ENCODE measurements around the gene MRGPRX3. TPM values are rescaled to one million over a fixed set of nuclear protein-coding genes. Genes with fewer than 3 reads are reported as not detected.

The MRGPRX3 gene
- not detected for polyA plus RNA-seq (2013, experiment 1 of 2)
- polyA plus RNA-seq (2013, experiment 2 of 2) = not detected

GRCh38 chr11:18132341-18132740 lies at the start of gene MRGPRX3:
MRGPRX3 (plus strand) TSS chr11:18132571; CDS start chr11:18137203, 4,632 bp downstream.
- Histone ChIP-seq H2BK5ac (ENCODE audit: low read length) (no peak within 1 kb of the TSS), H3K79me2 (ENCODE audit: control insufficient read depth, insufficient read depth, low read length) (no peaks in the 10 kb centered on the region), H3K18ac (ENCODE audit: low read length) (no peak within 1 kb of the TSS), H3K9ac (ENCODE audit: low read length) (no peak within 1 kb of the TSS), H3K36me3 (ENCODE audit: control insufficient read depth, insufficient read depth, low read length) (no peaks in the 10 kb centered on the region), H2AK5ac (ENCODE audit: low read length) (no peak within 1 kb of the TSS), H3K27ac (ENCODE audit: low read depth, low read length) (no peak within 1 kb of the TSS), H2BK120ac (ENCODE audit: low read depth, low read length) (no peak within 1 kb of the TSS), H3K4me3 (ENCODE audit: low read length) (no peak within 1 kb of the TSS), H3K27me3 (ENCODE audit: insufficient read depth, low read length, poor library complexity) (no peaks in the 10 kb centered on the region), H2BK15ac (replicated peaks; ENCODE audit: low read depth) (no peak within 1 kb of the TSS), H3K79me1 (ENCODE audit: low read length) (no peaks in the 10 kb centered on the region), H3K23ac (ENCODE audit: low read length) (no peak within 1 kb of the TSS), H3K4me1 (ENCODE audit: control insufficient read depth, low read depth, low read length) (no peaks in the 10 kb centered on the region), H3K56ac (ENCODE audit: low read length) (no peak within 1 kb of the TSS), H3K4me2 (ENCODE audit: low read length) (no peak within 1 kb of the TSS), H4K5ac (ENCODE audit: low read length) (no peak within 1 kb of the TSS), H3K4ac (ENCODE audit: low read depth, low read length) (no peak within 1 kb of the TSS), H4K8ac (ENCODE audit: low read depth, low read length) (no peak within 1 kb of the TSS)
- WGBS (ENCODE audit: extremely low coverage, insufficient coverage, low lambda C conversion rate) = no CpG with 5 or more reads among the region's 3 CpGs
- DNase-seq = no peak

GRCh38 chr11:18088366-18088765 lies 44.0 kb upstream of the MRGPRX3 start:
- no peak overlapping the region for H2BK5ac ChIP-seq (ENCODE audit: low read length)
- H3K4ac ChIP-seq (ENCODE audit: low read depth, low read length) = no peak overlapping the region
- H3K79me1 ChIP-seq (ENCODE audit: low read length) = no peaks in the 10 kb centered on the region
- H4K5ac ChIP-seq (ENCODE audit: low read length) = no peak overlapping the region
- no peak for DNase-seq
- H2BK120ac ChIP-seq (ENCODE audit: low read depth, low read length) = no peak overlapping the region
- H3K36me3 ChIP-seq (ENCODE audit: control insufficient read depth, insufficient read depth, low read length) = peaks cover 3% of the 10 kb centered on the region
- H3K27ac ChIP-seq (ENCODE audit: low read depth, low read length) = no peak overlapping the region
- H2AK5ac ChIP-seq (ENCODE audit: low read length) = no peak overlapping the region
- H3K27me3 ChIP-seq (ENCODE audit: insufficient read depth, low read length, poor library complexity) = no peaks in the 10 kb centered on the region
- no peak overlapping the region for H3K18ac ChIP-seq (ENCODE audit: low read length)
- H3K79me2 ChIP-seq (ENCODE audit: control insufficient read depth, insufficient read depth, low read length) = no peaks in the 10 kb centered on the region
- H3K23ac ChIP-seq (ENCODE audit: low read length) = no peak overlapping the region
- WGBS (ENCODE audit: extremely low coverage, insufficient coverage, low lambda C conversion rate) = no CpG with 5 or more reads among the region's 2 CpGs
- no peak overlapping the region for H3K56ac ChIP-seq (ENCODE audit: low read length)
- H3K4me2 ChIP-seq (ENCODE audit: low read length) = no peak overlapping the region
- no peak overlapping the region for H4K8ac ChIP-seq (ENCODE audit: low read depth, low read length)
- no peaks in the 10 kb centered on the region for H3K4me1 ChIP-seq (ENCODE audit: control insufficient read depth, low read depth, low read length)
- no peak overlapping the region for H2BK15ac ChIP-seq (replicated peaks; ENCODE audit: low read depth)
- no peak overlapping the region for H3K4me3 ChIP-seq (ENCODE audit: low read length)
- H3K9ac ChIP-seq (ENCODE audit: low read length) = no peak overlapping the region

DNA sequence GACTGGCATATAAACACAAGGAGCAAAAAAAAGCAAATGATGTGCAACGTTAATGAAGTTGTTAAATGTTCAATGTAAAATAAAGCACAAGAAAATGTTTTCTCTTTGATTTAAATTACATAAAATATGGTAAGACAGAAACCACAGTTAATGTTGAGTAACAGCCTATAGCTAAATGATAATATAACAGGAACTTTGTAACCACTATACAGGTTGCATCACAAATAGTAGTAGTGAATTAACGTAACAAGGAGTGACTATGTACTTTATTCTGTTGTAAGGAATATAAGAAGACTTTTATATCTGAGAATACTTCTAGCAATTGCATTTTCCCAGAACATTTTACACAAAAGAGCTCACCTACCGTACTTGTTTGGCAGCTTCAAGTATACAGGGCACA lies 43.4 kb upstream of the MRGPRX3 start:
- Histone ChIP-seq H2AK5ac (ENCODE audit: low read length) (no peak overlapping the region), H4K5ac (ENCODE audit: low read length) (no peak overlapping the region), H2BK120ac (ENCODE audit: low read depth, low read length) (no peak overlapping the region), H3K56ac (ENCODE audit: low read length) (no peak overlapping the region), H3K18ac (ENCODE audit: low read length) (no peak overlapping the region), H3K23ac (ENCODE audit: low read length) (no peak overlapping the region), H2BK5ac (ENCODE audit: low read length) (no peak overlapping the region), H3K79me1 (ENCODE audit: low read length) (no peaks in the 10 kb centered on the region), H3K27me3 (ENCODE audit: insufficient read depth, low read length, poor library complexity) (no peaks in the 10 kb centered on the region), H3K27ac (ENCODE audit: low read depth, low read length) (no peak overlapping the region), H3K9ac (ENCODE audit: low read length) (no peak overlapping the region), H3K79me2 (ENCODE audit: control insufficient read depth, insufficient read depth, low read length) (no peaks in the 10 kb centered on the region), H2BK15ac (replicated peaks; ENCODE audit: low read depth) (no peak overlapping the region), H3K4me2 (ENCODE audit: low read length) (no peak overlapping the region), H3K4me3 (ENCODE audit: low read length) (no peak overlapping the region), H4K8ac (ENCODE audit: low read depth, low read length) (no peak overlapping the region), H3K36me3 (ENCODE audit: control insufficient read depth, insufficient read depth, low read length) (peaks cover 3% of the 10 kb centered on the region), H3K4ac (ENCODE audit: low read depth, low read length) (no peak overlapping the region), H3K4me1 (ENCODE audit: control insufficient read depth, low read depth, low read length) (no peaks in the 10 kb centered on the region)
- no CpG with 5 or more reads among the region's 3 CpGs for WGBS (ENCODE audit: extremely low coverage, insufficient coverage, low lambda C conversion rate)
- DNase-seq = no peak

GRCh38 chr11:18091731-18092130 lies 40.6 kb upstream of the MRGPRX3 start:
- Histone ChIP-seq H3K36me3 (ENCODE audit: control insufficient read depth, insufficient read depth, low read length) (peaks cover 7% of the 10 kb centered on the region), H2AK5ac (ENCODE audit: low read length) (no peak overlapping the region), H3K56ac (ENCODE audit: low read length) (no peak overlapping the region), H4K8ac (ENCODE audit: low read depth, low read length) (no peak overlapping the region), H4K5ac (ENCODE audit: low read length) (no peak overlapping the region), H3K4me1 (ENCODE audit: control insufficient read depth, low read depth, low read length) (no peaks in the 10 kb centered on the region), H3K9ac (ENCODE audit: low read length) (no peak overlapping the region), H2BK5ac (ENCODE audit: low read length) (no peak overlapping the region), H3K4me2 (ENCODE audit: low read length) (no peak overlapping the region), H3K23ac (ENCODE audit: low read length) (no peak overlapping the region), H2BK120ac (ENCODE audit: low read depth, low read length) (no peak overlapping the region), H3K4ac (ENCODE audit: low read depth, low read length) (no peak overlapping the region), H3K27ac (ENCODE audit: low read depth, low read length) (no peak overlapping the region), H3K4me3 (ENCODE audit: low read length) (no peak overlapping the region), H3K27me3 (ENCODE audit: insufficient read depth, low read length, poor library complexity) (no peaks in the 10 kb centered on the region), H3K18ac (ENCODE audit: low read length) (no peak overlapping the region), H2BK15ac (replicated peaks; ENCODE audit: low read depth) (no peak overlapping the region), H3K79me2 (ENCODE audit: control insufficient read depth, insufficient read depth, low read length) (no peaks in the 10 kb centered on the region), H3K79me1 (ENCODE audit: low read length) (peaks cover 2% of the 10 kb centered on the region)
- peak; percentile 2 for DNase-seq
- no CpG with 5 or more reads among the region's 2 CpGs for WGBS (ENCODE audit: extremely low coverage, insufficient coverage, low lambda C conversion rate)

DNA sequence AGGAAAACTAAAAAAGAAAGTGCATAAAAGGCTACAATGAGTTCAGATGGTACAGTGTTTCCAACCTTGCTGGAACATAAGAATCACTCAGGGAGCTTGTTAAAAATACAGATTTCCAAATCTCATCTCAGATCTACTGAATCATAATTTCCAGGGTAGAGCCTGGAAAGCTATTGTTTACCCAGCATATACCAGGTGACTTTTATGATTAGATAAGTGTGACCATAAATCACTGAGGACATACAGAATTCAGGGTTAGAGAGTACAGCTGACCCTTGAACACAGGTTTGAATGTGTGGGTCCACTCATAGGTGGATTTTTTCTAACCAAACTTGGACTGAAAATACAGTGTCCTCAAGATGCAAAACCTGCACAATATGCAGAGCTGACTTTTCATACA lies 38.4 kb upstream of the MRGPRX3 start:
- Histone ChIP-seq H3K36me3 (ENCODE audit: control insufficient read depth, insufficient read depth, low read length) (peaks cover 7% of the 10 kb centered on the region), H2BK15ac (replicated peaks; ENCODE audit: low read depth) (no peak overlapping the region)
- no peak for DNase-seq

GRCh38 chr11:18100926-18101656 lies 31.3 kb upstream of the MRGPRX3 start:
- Histone ChIP-seq H3K4ac (ENCODE audit: low read depth, low read length) (no peak overlapping the region), H2BK5ac (ENCODE audit: low read length) (no peak overlapping the region), H3K79me2 (ENCODE audit: control insufficient read depth, insufficient read depth, low read length) (peaks cover 29% of the 10 kb centered on the region), H2AK5ac (ENCODE audit: low read length) (no peak overlapping the region), H3K27me3 (ENCODE audit: insufficient read depth, low read length, poor library complexity) (no peaks in the 10 kb centered on the region), H3K27ac (ENCODE audit: low read depth, low read length) (no peak overlapping the region), H3K79me1 (ENCODE audit: low read length) (peaks cover 9% of the 10 kb centered on the region), H3K56ac (ENCODE audit: low read length) (no peak overlapping the region), H3K36me3 (ENCODE audit: control insufficient read depth, insufficient read depth, low read length) (peaks cover 3% of the 10 kb centered on the region), H3K4me2 (ENCODE audit: low read length) (no peak overlapping the region), H2BK120ac (ENCODE audit: low read depth, low read length) (no peak overlapping the region), H2BK15ac (replicated peaks; ENCODE audit: low read depth) (no peak overlapping the region), H3K4me1 (ENCODE audit: control insufficient read depth, low read depth, low read length) (peaks cover 3% of the 10 kb centered on the region), H4K8ac (ENCODE audit: low read depth, low read length) (no peak overlapping the region), H3K4me3 (ENCODE audit: low read length) (no peak overlapping the region), H4K5ac (ENCODE audit: low read length) (no peak overlapping the region), H3K23ac (ENCODE audit: low read length) (no peak overlapping the region), H3K9ac (ENCODE audit: low read length) (no peak overlapping the region), H3K18ac (ENCODE audit: low read length) (no peak overlapping the region)
- DNase-seq = peak; percentile 14
- WGBS (ENCODE audit: extremely low coverage, insufficient coverage, low lambda C conversion rate) = no CpG with 5 or more reads among the region's 6 CpGs

More for the DNA sequence above, 38.4 kb upstream of the MRGPRX3 start:
- H3K9ac ChIP-seq (ENCODE audit: low read length) = no peak overlapping the region
- no peaks in the 10 kb centered on the region for H3K4me1 ChIP-seq (ENCODE audit: control insufficient read depth, low read depth, low read length)
- no peak overlapping the region for H2BK120ac ChIP-seq (ENCODE audit: low read depth, low read length)
- peaks cover 3% of the 10 kb centered on the region for H3K79me1 ChIP-seq (ENCODE audit: low read length)
- H3K4ac ChIP-seq (ENCODE audit: low read depth, low read length) = no peak overlapping the region
- H2AK5ac ChIP-seq (ENCODE audit: low read length) = no peak overlapping the region
- no peak overlapping the region for H3K56ac ChIP-seq (ENCODE audit: low read length)
- H3K23ac ChIP-seq (ENCODE audit: low read length) = no peak overlapping the region
- H3K27me3 ChIP-seq (ENCODE audit: insufficient read depth, low read length, poor library complexity) = no peaks in the 10 kb centered on the region
- no peak overlapping the region for H3K18ac ChIP-seq (ENCODE audit: low read length)
- no peak overlapping the region for H4K8ac ChIP-seq (ENCODE audit: low read depth, low read length)
- no peak overlapping the region for H3K4me2 ChIP-seq (ENCODE audit: low read length)
- H2BK5ac ChIP-seq (ENCODE audit: low read length) = no peak overlapping the region
- H3K79me2 ChIP-seq (ENCODE audit: control insufficient read depth, insufficient read depth, low read length) = peaks cover 2% of the 10 kb centered on the region
- no peak overlapping the region for H3K4me3 ChIP-seq (ENCODE audit: low read length)
- H3K27ac ChIP-seq (ENCODE audit: low read depth, low read length) = no peak overlapping the region
- H4K5ac ChIP-seq (ENCODE audit: low read length) = no peak overlapping the region
